GM12878 (cell line): ENCODE results near the gene KRTAP10-2.

Source experiments
- POLR2A ChIP-seq: IDR thresholded peaks from 2 replicates; pipeline ENCODE4 v1.6.1; 2011; ENCODE audit warnings: low read depth, mild to moderate bottlenecking, low read length
- RAD21 ChIP-seq: IDR thresholded peaks from 2 replicates; pipeline ENCODE4 v1.6.1; 2011; ENCODE audit warnings: mild to moderate bottlenecking, low read depth, low read length, moderate library complexity; ENCODE audit not compliant: insufficient read depth
- YY1 ChIP-seq: IDR thresholded peaks from 2 replicates; pipeline ENCODE4 v1.6.1; 2011; ENCODE audit warnings: low read depth, mild to moderate bottlenecking, low read length

DNA sequence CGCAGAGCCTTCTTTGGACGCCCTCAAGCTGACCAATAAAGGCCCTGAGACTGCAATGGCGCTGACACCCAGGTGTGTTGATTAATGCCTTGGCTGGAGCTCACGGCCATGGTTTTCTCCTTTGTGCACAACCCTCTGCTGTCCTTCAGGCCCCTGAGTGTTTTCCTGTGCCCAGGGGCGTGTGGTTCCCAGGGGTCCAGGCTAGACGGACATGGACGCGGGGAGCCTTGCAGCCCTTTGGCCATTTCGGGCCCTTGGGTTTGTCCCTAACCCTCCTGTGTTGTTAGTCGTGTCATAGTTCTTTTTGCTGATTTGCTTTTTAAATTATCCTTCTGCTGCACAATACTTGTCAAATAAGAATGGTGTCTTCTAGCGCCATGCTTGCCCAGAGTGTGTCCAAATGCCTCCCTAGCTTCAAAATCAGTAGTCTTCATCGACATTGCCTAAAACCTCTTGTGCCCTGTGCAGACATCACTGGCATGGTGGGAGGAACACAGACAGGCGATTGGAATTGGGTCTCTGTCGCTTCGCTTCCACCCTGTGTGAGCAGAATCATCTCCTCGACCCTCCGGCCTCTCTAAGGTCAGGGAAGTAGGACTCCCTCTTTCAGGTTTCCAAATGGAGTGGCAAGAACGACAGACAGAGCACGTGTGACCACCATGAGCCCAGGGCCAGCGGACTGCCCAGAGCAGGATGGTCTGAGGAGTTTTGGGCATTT lies 24.2 kb upstream of the KRTAP10-2 start:
- no peak for TF ChIP-seq YY1
- TF ChIP-seq RAD21: no peak
- no peak for TF ChIP-seq POLR2A
